ENCODE data around the gene LILRB3. TPM values are rescaled to one million over a fixed set of nuclear protein-coding genes. Genes with fewer than 3 reads are reported as not detected.
"Not testable (repeated sequence)": the region's sequence is repeated elsewhere in the genome, so short reads cannot be mapped to it uniquely, and the experiment has no call there.

LILRB3 gene
- total RNA-seq, result 10 to 100 TPM in 1 of 4 donors, 1 to 10 TPM in 2, not detected in 1; 7.8 to 18.8 (median 8.3) TPM

- 31 to 56% methylated on average over 9 to 10 of the region's 16 CpGs for WGBS, 2 donors
- H3K36me3 ChIP-seq; intact Hi-C loops (cut with DNase I); H3K9me3 ChIP-seq; H3K4me1 ChIP-seq; DNase-seq: not testable (repeated sequence)
- Histone ChIP-seq H3K27ac (peak within 1 kb of the TSS in 1 of 4 donors; percentile 3), H3K27me3 (peaks cover 0 to 24% (median 0%) of the 10 kb centered on the region in 4 donors), H3K4me3 (peak within 1 kb of the TSS in 1 of 4 donors; percentile 46)
- peak in 1 of 4 donors; percentile 13 for TF ChIP-seq POLR2A (IDR thresholded peaks at IDR 0.05)
Observed at GRCh38 chr19:54222474-54223276, at the start of gene LILRB3. TSS of gene LILRB3 (minus strand) at chr19:54223007. CDS start at chr19:54222976, 31 bp downstream.

- H3K4me3 ChIP-seq; H3K4me1 ChIP-seq; DNase-seq; H3K9me3 ChIP-seq; H3K27ac ChIP-seq; H3K36me3 ChIP-seq; intact Hi-C loops (cut with DNase I): not testable (repeated sequence)
- H3K27me3 ChIP-seq, result peaks cover 0 to 32% (median 0%) of the 10 kb centered on the region in 4 donors
- WGBS, 2 donors, result 40 to 53% methylated on average over 4 to 5 of the region's 5 CpGs
Observed at GRCh38 chr19:54272181-54272580, 49.4 kb upstream of the LILRB3 start.

GRCh38 chr19:54271587-54271986 is 48.8 kb upstream of the LILRB3 start:
- H3K4me1 ChIP-seq; H3K9me3 ChIP-seq; H3K36me3 ChIP-seq; intact Hi-C loops (cut with DNase I); H3K4me3 ChIP-seq; DNase-seq: not testable (repeated sequence)
- 42 to 58% methylated on average over 4 of the region's 4 CpGs for WGBS, 2 donors
- H3K27me3 ChIP-seq, result peaks cover 0 to 32% (median 0%) of the 10 kb centered on the region in 4 donors
- H3K27ac ChIP-seq, result peak overlapping the region in 1 of 4 donors; percentile 55

- TF ChIP-seq CTCF (IDR thresholded peaks at IDR 0.05) (no peak), POLR2A (IDR thresholded peaks at IDR 0.05) (no peak)
- H3K36me3 ChIP-seq, result no peaks in the 10 kb centered on the region
- peaks cover 0 to 31% (median 0%) of the 10 kb centered on the region in 4 donors for H3K27me3 ChIP-seq
- no peaks in the 10 kb centered on the region for H3K4me1 ChIP-seq
- no peaks in the 10 kb centered on the region for H3K9me3 ChIP-seq
- peak overlapping the region in 1 of 4 donors; percentile 55 for H3K27ac ChIP-seq
- WGBS, 2 donors, result 55 to 74% methylated on average over 4 to 7 of the region's 8 CpGs
- intact Hi-C loops (cut with DNase I), result no loop called here
- no peak for DNase-seq
- H3K4me3 ChIP-seq, result no peak overlapping the region
Observed at GRCh38 chr19:54271106-54271505, 48.3 kb upstream of the LILRB3 start.

- WGBS, 2 donors, result 43 to 56% methylated on average over 2 of the region's 2 CpGs
- intact Hi-C loops (cut with DNase I), result no loop called here
- TF ChIP-seq CTCF (IDR thresholded peaks at IDR 0.05) (no peak), POLR2A (IDR thresholded peaks at IDR 0.05) (no peak)
- Histone ChIP-seq H3K4me1 (no peaks in the 10 kb centered on the region), H3K36me3 (no peaks in the 10 kb centered on the region), H3K27ac (no peak overlapping the region), H3K9me3 (no peaks in the 10 kb centered on the region), H3K4me3 (no peak overlapping the region), H3K27me3 (peaks cover 0 to 32% (median 0%) of the 10 kb centered on the region in 4 donors)
- DNase-seq, result no peak
Observed at GRCh38 chr19:54268936-54269335, 46.1 kb upstream of the LILRB3 start.

GRCh38 chr19:54266133-54266532 is 43.3 kb upstream of the LILRB3 start:
- TF ChIP-seq CTCF (IDR thresholded peaks at IDR 0.05), result peak; percentile 47 to 69 (median 51)
- no peak for TF ChIP-seq POLR2A (IDR thresholded peaks at IDR 0.05)
- DNase-seq, result no peak
- Histone ChIP-seq H3K36me3 (no peaks in the 10 kb centered on the region), H3K4me3 (no peak overlapping the region), H3K9me3 (no peaks in the 10 kb centered on the region), H3K27me3 (peaks cover 0 to 25% (median 0%) of the 10 kb centered on the region in 4 donors), H3K27ac (no peak overlapping the region), H3K4me1 (no peaks in the 10 kb centered on the region)
- intact Hi-C loops (cut with DNase I), result no loop called here
- 9 to 10% methylated on average over 6 of the region's 6 CpGs for WGBS, 2 donors

All from esophagus squamous epithelium (tissue), 5 donors.